ENCODE measurements around the gene LRPAP1. TPM values are rescaled to one million over a fixed set of nuclear protein-coding genes. Genes with fewer than 3 reads are reported as not detected.

Gene LRPAP1
- total and polyA plus RNA-seq, 10 donors = 28.1 to 131 (median 112) TPM

DNA sequence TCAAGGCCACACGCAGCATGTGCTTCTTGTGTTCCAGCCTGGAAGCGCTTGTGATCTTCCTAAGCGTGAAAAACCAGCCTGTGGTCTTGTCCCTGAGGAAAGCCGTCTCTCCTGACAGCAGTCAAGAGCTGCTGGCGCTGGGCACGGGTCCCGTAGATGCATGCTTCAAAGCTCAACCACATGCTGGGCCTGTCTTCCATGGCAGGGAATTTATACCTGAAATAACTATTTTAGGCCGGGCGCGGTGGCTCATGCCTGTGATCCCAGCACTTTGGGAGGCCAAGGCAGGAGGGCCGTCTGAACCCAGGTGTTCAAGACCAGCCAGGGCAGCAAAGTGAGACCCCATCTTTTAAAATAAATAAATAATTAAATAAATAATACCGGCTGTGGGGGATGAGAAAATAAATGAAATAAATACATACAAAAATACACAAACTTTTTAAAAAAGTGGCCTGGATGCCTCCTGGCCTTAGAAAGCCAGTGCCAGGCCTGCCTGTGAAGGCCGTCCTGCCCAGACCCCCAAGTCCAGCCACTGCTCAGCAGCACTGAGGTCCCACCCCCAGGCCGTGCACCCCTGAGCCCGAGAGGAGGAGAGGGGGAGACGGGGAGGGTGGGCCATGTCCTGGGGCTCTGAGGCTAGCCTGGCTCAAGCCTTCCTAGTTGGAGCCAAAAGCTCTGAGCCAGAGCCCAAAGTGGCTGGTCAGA is 10.4 kb downstream of the LRPAP1 start:
- TF ChIP-seq POLR2AphosphoS5 (IDR thresholded peaks at IDR 0.05) = no peak
- TF ChIP-seq, protein P1, sequence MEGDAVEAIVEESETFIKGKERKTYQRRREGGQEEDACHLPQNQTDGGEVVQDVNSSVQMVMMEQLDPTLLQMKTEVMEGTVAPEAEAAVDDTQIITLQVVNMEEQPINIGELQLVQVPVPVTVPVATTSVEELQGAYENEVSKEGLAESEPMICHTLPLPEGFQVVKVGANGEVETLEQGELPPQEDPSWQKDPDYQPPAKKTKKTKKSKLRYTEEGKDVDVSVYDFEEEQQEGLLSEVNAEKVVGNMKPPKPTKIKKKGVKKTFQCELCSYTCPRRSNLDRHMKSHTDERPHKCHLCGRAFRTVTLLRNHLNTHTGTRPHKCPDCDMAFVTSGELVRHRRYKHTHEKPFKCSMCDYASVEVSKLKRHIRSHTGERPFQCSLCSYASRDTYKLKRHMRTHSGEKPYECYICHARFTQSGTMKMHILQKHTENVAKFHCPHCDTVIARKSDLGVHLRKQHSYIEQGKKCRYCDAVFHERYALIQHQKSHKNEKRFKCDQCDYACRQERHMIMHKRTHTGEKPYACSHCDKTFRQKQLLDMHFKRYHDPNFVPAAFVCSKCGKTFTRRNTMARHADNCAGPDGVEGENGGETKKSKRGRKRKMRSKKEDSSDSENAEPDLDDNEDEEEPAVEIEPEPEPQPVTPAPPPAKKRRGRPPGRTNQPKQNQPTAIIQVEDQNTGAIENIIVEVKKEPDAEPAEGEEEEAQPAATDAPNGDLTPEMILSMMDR (IDR thresholded peaks at IDR 0.05 in 8 of 11, conservative IDR thresholded peaks at IDR 0.05 in 3 of 11) = no peak
- TF ChIP-seq POLR2A (IDR thresholded peaks at IDR 0.05) = no peak
- 90 to 98% (median 93%) methylated on average over 10 to 16 of the region's 16 CpGs for WGBS, 5 donors
- DNase-seq = peak; percentile 44
- intact Hi-C loops (cut with DNase I; ENCODE audit: low total_unique reads) = no loop called here
- Histone ChIP-seq H3K4me1 (peaks cover 0 to 9% (median 3%) of the 10 kb centered on the region in 6 donors), H3K9me3 (no peaks in the 10 kb centered on the region), H3K36me3 (peaks cover 3 to 100% (median 91%) of the 10 kb centered on the region in 6 donors), H3K4me3 (no peak overlapping the region), H3K27ac (no peak overlapping the region), H3K27me3 (replicated peaks in 1 of 7) (no peaks in the 10 kb centered on the region)

DNA sequence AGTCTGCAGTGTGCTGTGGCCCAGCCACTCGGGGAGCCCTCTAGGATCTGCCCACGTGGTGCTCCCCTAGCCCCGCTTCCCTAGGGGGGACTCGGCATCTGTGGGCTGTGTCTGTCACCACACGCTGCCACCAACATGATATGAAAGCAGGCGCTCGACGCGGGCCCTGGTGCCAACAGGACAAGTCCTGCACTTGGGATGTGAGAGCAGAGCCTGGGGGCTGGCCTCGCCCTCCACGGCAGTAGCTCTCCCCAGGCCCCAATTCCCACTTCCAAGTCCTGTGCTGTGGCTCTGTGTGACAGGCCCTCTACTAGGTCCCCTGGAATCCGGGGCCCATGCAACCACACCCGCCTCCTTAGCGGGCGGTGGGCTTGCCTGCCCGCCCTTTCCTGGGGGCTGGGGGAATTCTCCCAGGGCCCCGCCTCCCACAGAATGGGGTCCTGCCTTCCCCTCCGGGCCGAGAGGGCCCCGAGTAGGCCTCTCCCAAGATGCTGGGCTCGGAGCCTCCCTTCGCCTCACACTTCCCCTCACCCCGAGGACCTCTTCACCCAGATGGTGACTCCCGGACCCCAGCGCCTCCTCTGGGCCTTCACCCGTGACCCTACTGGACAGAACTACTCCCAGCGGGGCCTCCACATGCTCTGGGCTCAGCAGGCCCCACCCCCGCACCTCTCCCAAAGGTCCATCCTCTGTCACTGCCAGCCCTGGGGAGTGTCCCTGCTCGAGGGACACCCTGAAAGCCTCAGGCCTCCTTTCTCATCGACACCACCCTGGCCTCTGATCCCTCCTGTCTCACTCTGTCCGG is 11.2 kb downstream of the LRPAP1 start:
- no peaks in the 10 kb centered on the region for H3K9me3 ChIP-seq
- WGBS, 5 donors = 93 to 97% (median 95%) methylated on average over 31 of the region's 31 CpGs
- no peak for TF ChIP-seq POLR2AphosphoS5 (IDR thresholded peaks at IDR 0.05)
- TF ChIP-seq, protein P1 (IDR thresholded peaks at IDR 0.05 in 8 of 11, conservative IDR thresholded peaks at IDR 0.05 in 3 of 11) = no peak
- no peak for TF ChIP-seq POLR2A (IDR thresholded peaks at IDR 0.05)
- DNase-seq = peak; percentile 64
- H3K27ac ChIP-seq = no peak overlapping the region
- intact Hi-C loops (cut with DNase I; ENCODE audit: low total_unique reads) = no loop called here
- no peaks in the 10 kb centered on the region for H3K27me3 ChIP-seq (replicated peaks in 1 of 7)
- peaks cover 0 to 5% (median under 1%) of the 10 kb centered on the region in 6 donors for H3K4me1 ChIP-seq
- H3K4me3 ChIP-seq = no peak overlapping the region
- H3K36me3 ChIP-seq = peaks cover 7 to 100% (median 94%) of the 10 kb centered on the region in 6 donors

DNA sequence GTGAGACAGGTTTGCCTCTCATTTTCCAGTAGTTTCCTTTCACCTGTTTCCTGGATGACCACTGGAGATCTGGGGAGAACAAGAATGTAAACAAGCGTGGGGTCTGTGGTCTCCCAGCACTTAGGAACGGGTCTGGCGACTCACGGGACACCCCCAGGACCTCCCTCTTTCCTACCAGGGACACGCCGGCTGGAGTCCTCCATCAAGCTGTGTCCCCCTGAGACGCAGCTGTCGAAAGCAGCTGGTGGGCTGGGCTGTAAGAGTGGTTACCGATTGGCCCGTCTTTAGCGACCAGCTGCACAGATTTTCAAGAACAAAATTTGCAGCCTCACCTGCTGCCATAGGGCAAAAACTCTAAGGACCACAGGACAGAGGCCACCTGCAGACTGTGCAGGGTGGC is 11.9 kb downstream of the LRPAP1 start:
- TF ChIP-seq, protein P1 (IDR thresholded peaks at IDR 0.05 in 8 of 11, conservative IDR thresholded peaks at IDR 0.05 in 3 of 11) = no peak
- no peak for TF ChIP-seq POLR2A (IDR thresholded peaks at IDR 0.05)
- TF ChIP-seq POLR2AphosphoS5 (IDR thresholded peaks at IDR 0.05) = no peak
- intact Hi-C loops (cut with DNase I; ENCODE audit: low total_unique reads) = no loop called here
- H3K36me3 ChIP-seq = peaks cover 7 to 100% (median 97%) of the 10 kb centered on the region in 6 donors
- WGBS, 5 donors = 89 to 95% (median 91%) methylated on average over 10 to 11 of the region's 11 CpGs
- no peaks in the 10 kb centered on the region for H3K9me3 ChIP-seq
- H3K4me1 ChIP-seq = peaks cover 0 to 3% (median 0%) of the 10 kb centered on the region in 6 donors
- H3K4me3 ChIP-seq = no peak overlapping the region
- DNase-seq = peak; percentile 34
- H3K27me3 ChIP-seq (replicated peaks in 1 of 7) = no peaks in the 10 kb centered on the region
- no peak overlapping the region for H3K27ac ChIP-seq

All from spleen (tissue), 11 donors.